PFSK-1 (cell line): Measurements from ENCODE around the gene TBX4.

ENCODE experiments used
- POLR2AphosphoS5 ChIP-seq: IDR thresholded peaks from 2 replicates; pipeline ENCODE4 v1.6.1; 2012; ENCODE audit warnings: low read depth, mild to moderate bottlenecking, control low read depth, low read length, moderate library complexity
- REST ChIP-seq, 2 experiments: IDR thresholded peaks; 2 replicates each; pipeline versions ENCODE4 v1.6.1 to v1.8.0; 2011 to 2012; ENCODE audit warnings: low read depth in 2 of 2, low read length in 2 of 2, control low read depth in 1 of 2, inconsistent platforms in 1 of 2, mild to moderate bottlenecking in 1 of 2, moderate library complexity in 1 of 2; ENCODE audit not compliant: insufficient read depth in 1 of 2
- SIN3A ChIP-seq: IDR thresholded peaks from 2 replicates; pipeline ENCODE4 v1.6.1; 2012; ENCODE audit warnings: mild to moderate bottlenecking, low read length, moderate library complexity, borderline replicate concordance; ENCODE audit not compliant: insufficient read depth
- TAF1 ChIP-seq: IDR thresholded peaks from 2 replicates; pipeline ENCODE4 v1.6.1; 2012; ENCODE audit warnings: low read length, control low read depth, borderline replicate concordance; ENCODE audit not compliant: insufficient read depth

- TF ChIP-seq REST (IDR thresholded peaks at IDR 0.05; ENCODE audit: insufficient read depth in 1 of 2, low read depth in 2 of 2, low read length in 2 of 2) (no peak), POLR2AphosphoS5 (no peak), SIN3A (no peak), TAF1 (no peak)
Observed at GRCh38 chr17:61402978-61403800, 49.0 kb upstream of the TBX4 start.
